Esophagus (tissue), 2 donors: ENCODE data around the gene CHRNG. TPM values are rescaled to one million over a fixed set of nuclear protein-coding genes. Genes with fewer than 3 reads are reported as not detected.

Experiments used
- H3K27ac ChIP-seq, 2 donors: one replicate each; pipeline ENCODE4 v1.5.1; 2013; ENCODE audit warnings: low read depth in 2 of 2, mild to moderate bottlenecking in 2 of 2, inconsistent platforms in 1 of 2, low read length in 1 of 2, moderate library complexity in 1 of 2
- H3K27me3 ChIP-seq, 2 donors: one replicate each; pipeline ENCODE4 v1.6.1; 2013; ENCODE audit warnings: low read length in 2 of 2, control low read depth in 1 of 2, mild to moderate bottlenecking in 1 of 2; ENCODE audit not compliant: insufficient read depth in 2 of 2, control insufficient read depth in 1 of 2
- H3K36me3 ChIP-seq, 2 donors: one replicate each; pipeline ENCODE4 v1.6.1; 2013; ENCODE audit warnings: low read length in 1 of 2; ENCODE audit not compliant: control insufficient read depth in 2 of 2, insufficient read depth in 2 of 2
- H3K4me1 ChIP-seq, 2 donors: one replicate each; pipeline ENCODE4 v1.6.1; 2013; ENCODE audit warnings: low read length in 1 of 2; ENCODE audit not compliant: control insufficient read depth in 2 of 2, insufficient read depth in 2 of 2
- H3K4me3 ChIP-seq, 2 donors: one replicate each; pipeline ENCODE4 v1.5.1; 2013; ENCODE audit warnings: low read length in 2 of 2, mild to moderate bottlenecking in 2 of 2, low read depth in 1 of 2, moderate library complexity in 1 of 2
- H3K9me3 ChIP-seq, 2 donors: one replicate each; pipeline ENCODE4 v1.6.1; 2013; ENCODE audit warnings: mild to moderate bottlenecking in 2 of 2, low read depth in 1 of 2, low read length in 1 of 2, moderate library complexity in 1 of 2; ENCODE audit not compliant: control insufficient read depth in 2 of 2, insufficient read depth in 1 of 2
- WGBS, 2 donors: extraction: QIAGEN DNeasy Blood & Tissue Kit; methylation state at CpG; one replicate each; pipeline ENCODE4 v1.1.7; 2013; 5-methylcytosine and 5-hydroxymethylcytosine counted together
- polyA plus RNA-seq, 2 donors: library from polyadenylated mRNA; stranded (reverse); fragments of 200-250 nt; gene quantifications; one replicate each; pipeline ENCODE4 v1.2.3, GENCODE V29; 2013
- donor health status: healthy with polysubstance abuse.
- donor health status: Bipolar disorder and iron deficiency.

Gene CHRNG
- polyA plus RNA-seq, 2 donors: not detected

- H3K27me3 ChIP-seq: no peaks in the 10 kb centered on the region
- peaks cover 0 to 4% of the 10 kb centered on the region in 2 donors for H3K4me1 ChIP-seq
- H3K36me3 ChIP-seq: peaks cover 2% of the 10 kb centered on the region in 2 donors
- H3K27ac ChIP-seq: peak within 1 kb of the TSS; percentile 96 to 97
- 1% methylated on average over 67 to 81 of the region's 81 CpGs for WGBS, 2 donors
- H3K9me3 ChIP-seq: no peaks in the 10 kb centered on the region
- H3K4me3 ChIP-seq: peak within 1 kb of the TSS; percentile 79 to 82
These were observed 11.1 kb downstream of the CHRNG start, which contains the start of the genes EIF4E2 and TIGD1 for GRCh38 chr2:232550354-232551249. EIF4E2 (plus strand) TSS chr2:232550689; CDS start chr2:232550725, 36 bp downstream. TIGD1 (minus strand) TSS chr2:232550557; CDS start chr2:232549882, 675 bp downstream.

GRCh38 chr2:232551250-232551638 is 11.8 kb downstream of the CHRNG start:
- H3K36me3 ChIP-seq: peaks cover 0 to 3% of the 10 kb centered on the region in 2 donors
- H3K9me3 ChIP-seq: no peaks in the 10 kb centered on the region
- H3K4me3 ChIP-seq: peak overlapping the region; percentile 79 to 82
- no peaks in the 10 kb centered on the region for H3K4me1 ChIP-seq
- 8 to 11% methylated on average over 7 of the region's 7 CpGs for WGBS, 2 donors
- no peaks in the 10 kb centered on the region for H3K27me3 ChIP-seq
- H3K27ac ChIP-seq: peak overlapping the region; percentile 96 to 97

GRCh38 chr2:232551776-232552175 is 12.3 kb downstream of the CHRNG start:
- H3K4me3 ChIP-seq: peak overlapping the region in 1 of 2 donors; percentile 79
- peaks cover 0 to 7% of the 10 kb centered on the region in 2 donors for H3K36me3 ChIP-seq
- no peaks in the 10 kb centered on the region for H3K27me3 ChIP-seq
- 90 to 93% methylated on average over 4 of the region's 4 CpGs for WGBS, 2 donors
- H3K4me1 ChIP-seq: no peaks in the 10 kb centered on the region
- H3K27ac ChIP-seq: no peak overlapping the region
- H3K9me3 ChIP-seq: no peaks in the 10 kb centered on the region

DNA sequence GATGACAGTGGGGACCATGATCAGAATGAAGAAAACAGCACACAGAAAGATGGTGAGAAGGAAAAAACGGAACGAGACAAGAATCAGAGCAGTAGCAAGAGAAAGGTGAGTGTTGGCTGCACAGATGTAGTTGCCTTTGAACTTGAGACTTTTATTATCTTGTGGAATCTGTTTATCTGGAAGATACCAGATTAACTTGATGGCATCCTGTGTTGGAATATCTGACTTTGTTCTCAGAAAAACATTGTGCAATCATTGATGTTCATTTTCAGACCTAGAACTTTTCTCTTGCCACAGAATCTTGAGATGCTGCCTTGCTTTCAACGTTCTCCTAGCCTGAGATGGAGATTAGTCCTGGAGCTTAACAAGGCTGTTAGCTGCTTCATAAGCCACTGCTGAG is 16.9 kb downstream of the CHRNG start:
- Histone ChIP-seq H3K27me3 (no peaks in the 10 kb centered on the region), H3K36me3 (peaks cover 3 to 7% of the 10 kb centered on the region in 2 donors), H3K9me3 (no peaks in the 10 kb centered on the region), H3K4me3 (no peak overlapping the region), H3K27ac (no peak overlapping the region), H3K4me1 (no peaks in the 10 kb centered on the region)
- 78 to 84% methylated on average over 3 of the region's 3 CpGs for WGBS, 2 donors

DNA sequence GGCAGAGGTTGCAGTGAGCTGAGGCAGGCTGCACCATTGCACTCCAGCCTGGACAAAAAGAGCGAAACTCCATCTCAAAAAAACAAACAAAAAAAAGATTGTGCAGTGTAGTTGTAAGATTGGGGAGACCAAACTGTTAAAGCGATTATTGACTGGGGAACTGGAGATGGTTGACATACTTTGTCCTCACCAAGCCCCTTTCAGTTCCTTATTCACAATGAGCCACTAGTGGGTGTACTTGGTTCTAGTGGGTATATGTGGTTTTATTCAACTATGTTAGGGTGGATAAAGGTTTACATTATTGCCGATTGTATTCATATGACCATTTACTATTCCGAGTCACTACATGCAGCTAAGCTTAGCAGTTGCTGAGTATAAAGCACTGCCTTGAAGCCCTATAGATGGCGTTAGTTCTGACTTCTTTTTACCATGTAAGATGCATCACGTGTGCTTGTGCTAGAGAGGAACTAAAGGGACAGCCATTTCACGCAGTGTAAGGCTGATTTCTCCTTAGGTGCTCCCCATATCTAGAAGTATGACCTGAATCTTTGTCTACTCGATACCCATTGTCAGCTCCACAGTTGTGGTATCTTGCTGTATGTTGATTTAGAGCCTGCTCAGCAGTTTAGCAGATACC is 23.1 kb downstream of the CHRNG start:
- Histone ChIP-seq H3K27ac (no peak overlapping the region), H3K36me3 (peaks cover 5 to 21% of the 10 kb centered on the region in 2 donors), H3K4me3 (no peak overlapping the region), H3K4me1 (no peaks in the 10 kb centered on the region), H3K27me3 (no peaks in the 10 kb centered on the region), H3K9me3 (no peaks in the 10 kb centered on the region)
- WGBS, 2 donors: 80 to 90% methylated on average over 8 of the region's 8 CpGs

GRCh38 chr2:232563580-232563979 is 24.1 kb downstream of the CHRNG start:
- H3K36me3 ChIP-seq: peaks cover 7 to 19% of the 10 kb centered on the region in 2 donors

DNA sequence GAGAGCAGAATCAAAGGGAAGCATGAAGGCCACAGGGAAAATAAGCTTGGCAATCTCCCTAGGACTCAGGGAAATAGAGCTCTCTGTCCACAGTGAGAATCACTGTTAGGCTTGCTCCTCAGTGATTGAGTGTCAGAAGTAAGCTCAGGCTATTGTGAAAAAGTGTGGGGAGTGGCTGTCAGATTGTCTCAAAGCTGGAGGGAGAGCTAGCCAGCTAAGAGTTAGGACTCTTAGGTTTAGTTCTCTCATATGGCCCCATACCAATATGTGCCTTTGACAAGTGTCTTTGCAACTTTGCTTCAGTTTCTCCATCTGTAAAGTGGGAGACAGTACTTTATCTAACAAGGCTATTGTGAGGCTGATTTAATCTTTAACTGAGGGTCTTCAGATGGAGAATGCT is 28.2 kb downstream of the CHRNG start:
- Histone ChIP-seq H3K36me3 (peaks cover 22 to 36% of the 10 kb centered on the region in 2 donors), H3K4me3 (no peak overlapping the region), H3K27ac (peak overlapping the region in 1 of 2 donors; percentile 36), H3K4me1 (no peaks in the 10 kb centered on the region), H3K9me3 (no peaks in the 10 kb centered on the region), H3K27me3 (no peaks in the 10 kb centered on the region)

More at GRCh38 chr2:232563580-232563979, 24.1 kb downstream of the CHRNG start:
- H3K27ac ChIP-seq: no peak overlapping the region
- no peak overlapping the region for H3K4me3 ChIP-seq
- no peaks in the 10 kb centered on the region for H3K9me3 ChIP-seq
- H3K27me3 ChIP-seq: no peaks in the 10 kb centered on the region
- H3K4me1 ChIP-seq: no peaks in the 10 kb centered on the region
- 52 to 64% methylated on average over 3 of the region's 3 CpGs for WGBS, 2 donors

DNA sequence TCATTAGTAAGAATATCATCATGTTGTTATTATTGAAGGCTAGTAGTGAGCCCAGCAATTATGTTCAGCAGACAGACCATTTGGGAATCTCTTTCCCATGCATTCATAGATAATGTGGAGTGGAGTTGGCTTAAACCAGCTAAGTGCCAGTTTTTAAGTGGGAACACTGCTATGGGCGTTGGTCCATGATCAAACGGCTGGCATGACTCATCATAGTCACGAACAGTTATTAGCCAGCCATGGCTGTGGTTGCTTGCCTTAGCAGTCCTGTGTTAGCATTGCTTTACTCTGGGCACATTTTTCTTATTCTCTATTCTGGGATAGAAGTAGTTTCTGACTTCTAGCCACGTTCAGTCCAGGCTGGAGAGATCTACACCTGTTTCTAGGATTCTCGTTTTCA is 28.7 kb downstream of the CHRNG start:
- Histone ChIP-seq H3K27me3 (no peaks in the 10 kb centered on the region), H3K4me3 (no peak overlapping the region), H3K27ac (no peak overlapping the region), H3K9me3 (no peaks in the 10 kb centered on the region), H3K36me3 (peaks cover 26 to 34% of the 10 kb centered on the region in 2 donors), H3K4me1 (no peaks in the 10 kb centered on the region)
- WGBS, 2 donors: 36 to 57% methylated on average over 5 of the region's 5 CpGs

- Histone ChIP-seq H3K27me3 (no peaks in the 10 kb centered on the region), H3K9me3 (no peaks in the 10 kb centered on the region), H3K36me3 (peaks cover 29 to 38% of the 10 kb centered on the region in 2 donors), H3K4me1 (no peaks in the 10 kb centered on the region), H3K4me3 (no peak overlapping the region), H3K27ac (no peak overlapping the region)
- WGBS, 2 donors: 93 to 95% methylated on average over 9 of the region's 9 CpGs
These were observed 30.0 kb downstream of the CHRNG start for GRCh38 chr2:232569541-232569940.
